Cardiac fibroblast (primary cell): ENCODE measurements around the gene FBXL3.

Experiments
- DNase-seq, 2 donors: peaks; one replicate each; pipeline versions ENCODE4 v3.0.0 to v3.0.0-alpha.2; 2010; ENCODE audit warnings: low read depth in 2 of 2
- H3K4me3 ChIP-seq, 2 donors: replicated peaks in 1 of 2; 1 replicate in 1 of 2; 2 replicates in 1 of 2; pipeline ENCODE4 v1.5.1; 2011; ENCODE audit warnings: low read depth in 2 of 2, low read length in 2 of 2, mild to moderate bottlenecking in 2 of 2, moderate library complexity in 1 of 2
- CTCF ChIP-seq: IDR thresholded peaks from one replicate; pipeline ENCODE4 v1.5.1; 2011; ENCODE audit warnings: low read depth, mild to moderate bottlenecking, low read length, inconsistent platforms

The FBXL3 gene

GRCh38 chr13:76991796-76992547 lies 35.0 kb downstream of the FBXL3 start, which contains the start of gene CLN5:
CLN5 (plus strand) TSS chr13:76992081; CDS start chr13:76992099, 18 bp downstream.
- peak; percentile 91 to 96 for DNase-seq
- peak within 1 kb of the TSS; percentile 86 to 96 for H3K4me3 ChIP-seq
- no peak for TF ChIP-seq CTCF

DNA sequence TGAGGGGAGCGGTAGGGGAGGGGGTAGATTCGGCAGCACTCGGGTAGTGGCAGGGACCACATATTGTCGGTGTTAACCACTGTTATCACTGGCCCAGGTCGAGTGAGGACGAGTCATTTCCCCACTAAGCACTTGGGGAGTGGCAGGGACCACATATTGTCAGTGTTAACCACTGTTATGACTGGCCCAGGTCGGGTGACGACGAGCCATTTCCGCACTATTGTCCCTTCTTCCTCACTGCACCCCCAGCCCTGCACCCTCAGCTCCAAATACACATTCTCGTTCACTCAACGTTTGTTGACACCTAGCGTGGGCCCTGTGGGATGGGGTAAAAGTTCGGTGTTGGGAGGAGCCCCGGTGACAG lies 35.5 kb downstream of the FBXL3 start:
- DNase-seq: no peak
- TF ChIP-seq CTCF: no peak
- peak overlapping the region; percentile 86 to 96 for H3K4me3 ChIP-seq

DNA sequence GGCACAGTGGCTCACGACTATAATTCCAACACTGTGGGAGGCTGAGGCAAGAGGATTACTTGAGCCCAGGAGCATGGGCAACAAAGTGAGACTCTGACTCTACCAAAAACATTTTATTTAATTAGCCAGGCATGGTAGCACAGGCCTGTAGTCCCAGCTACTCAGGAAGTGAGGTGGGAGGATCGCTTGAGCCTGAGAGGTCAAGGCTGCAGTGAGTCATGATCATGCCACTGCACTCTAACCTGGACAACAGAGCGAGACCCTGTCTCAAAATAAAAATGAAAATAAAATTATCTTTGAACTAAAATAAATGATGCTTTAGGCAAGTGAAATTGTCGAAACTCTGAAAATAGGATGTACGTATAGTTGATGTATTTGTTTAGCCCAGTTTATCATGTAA lies 43.3 kb downstream of the FBXL3 start:
- DNase-seq: no peak
- TF ChIP-seq CTCF: no peak
- no peak overlapping the region for H3K4me3 ChIP-seq

DNA sequence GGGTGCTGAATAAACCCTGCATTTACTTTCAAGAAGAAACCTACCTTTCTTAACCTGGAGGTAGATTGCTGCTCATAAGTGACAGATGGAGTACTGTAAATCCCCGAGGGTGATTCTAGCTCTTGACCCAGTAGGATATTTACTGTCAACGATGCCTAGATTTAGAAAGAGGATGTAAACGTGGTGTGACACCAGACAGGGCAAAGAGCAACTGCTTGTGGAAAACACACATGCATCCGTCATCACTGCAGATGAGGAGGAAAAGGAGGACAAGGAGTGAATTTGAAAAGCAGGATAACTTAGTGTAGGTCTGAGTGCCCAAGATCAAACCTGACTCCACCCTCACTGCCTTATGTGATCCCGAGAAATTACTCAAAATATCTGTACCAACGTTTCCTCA lies 44.9 kb downstream of the FBXL3 start:
- DNase-seq: no peak
- TF ChIP-seq CTCF: no peak
- H3K4me3 ChIP-seq: no peak overlapping the region

- DNase-seq: peak; percentile 53 to 66
- peak overlapping the region; percentile 17 to 50 for H3K4me3 ChIP-seq
- peak; percentile 94 for TF ChIP-seq CTCF
Observed at GRCh38 chr13:76980075-76980718, 46.8 kb downstream of the FBXL3 start.

DNA sequence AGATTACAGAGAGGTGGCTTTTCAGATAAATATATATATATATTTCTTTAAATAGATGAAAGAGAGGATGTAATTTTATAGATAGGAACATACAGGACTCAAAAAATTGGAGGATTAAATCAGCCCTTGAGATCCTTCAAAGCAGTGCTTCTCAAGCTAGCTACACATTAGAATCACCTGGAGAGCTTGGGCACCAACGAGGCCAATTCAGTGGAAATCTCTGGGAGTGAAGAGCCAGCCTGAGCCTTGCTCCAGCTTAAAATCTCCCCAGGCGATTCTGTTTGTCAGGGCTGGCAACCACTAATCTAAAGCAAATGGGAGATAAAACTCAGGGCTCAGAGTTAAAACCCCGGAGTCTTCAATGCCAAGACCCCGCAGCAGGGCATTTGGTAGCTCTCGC lies 50.0 kb downstream of the FBXL3 start:
- no peak for TF ChIP-seq CTCF
- H3K4me3 ChIP-seq: no peak overlapping the region
- DNase-seq: no peak
